ENCODE data around the gene SNAP47. TPM values are rescaled to one million over a fixed set of nuclear protein-coding genes. Genes with fewer than 3 reads are reported as not detected.

SNAP47 gene
- total RNA-seq, 4 donors from 2014 or later = 24.1 to 49.0 (median 38.4) TPM

GRCh38 chr1:227754958-227755357 lies 19.7 kb downstream of the SNAP47 start:
- Histone ChIP-seq H3K4me1 (peaks cover 13 to 37% (median 17%) of the 10 kb centered on the region in 4 donors), H3K4me3 (no peak overlapping the region), H3K27ac (peak overlapping the region; percentile 27 to 78 (median 47)), H3K9me3 (no peaks in the 10 kb centered on the region), H3K27me3 (no peaks in the 10 kb centered on the region), H3K36me3 (no peaks in the 10 kb centered on the region)
- no peak for DNase-seq
- intact Hi-C loops (cut with DNase I; ENCODE audit: low total_unique reads) = no loop called here
- 86 to 91% methylated on average over 4 of the region's 4 CpGs for WGBS, 2 donors (ENCODE audit: low coverage in 1 of 2)
- in situ Hi-C loops (cut with MboI; ENCODE audit: low pct_ligation_motif_present in 1 of 4, low pct_unique_long_range_greater_than_20kb in 1 of 4, low sequenced_read_pairs in 3 of 4) = loop anchor here in 1 of 4 donors (25.0 kb wide), 1 partner anchor 182 kb away; the partner anchor contains the start of gene WNT9A
- no peak for TF ChIP-seq CTCF (IDR thresholded peaks at IDR 0.05)
- TF ChIP-seq POLR2AphosphoS5 (IDR thresholded peaks at IDR 0.05) = no peak
- TF ChIP-seq POLR2A (IDR thresholded peaks at IDR 0.05) = no peak
- no peak for TF ChIP-seq EP300 (IDR thresholded peaks at IDR 0.05; ENCODE audit: low read depth)

GRCh38 chr1:227756172-227756959 lies 21.1 kb downstream of the SNAP47 start:
- Histone ChIP-seq H3K27ac (peak overlapping the region in 2 of 4 donors; percentile 18 to 81), H3K4me1 (peaks cover 13 to 37% (median 19%) of the 10 kb centered on the region in 4 donors), H3K4me3 (no peak overlapping the region), H3K9me3 (no peaks in the 10 kb centered on the region), H3K36me3 (no peaks in the 10 kb centered on the region), H3K27me3 (no peaks in the 10 kb centered on the region)
- intact Hi-C loops (cut with DNase I; ENCODE audit: low total_unique reads) = no loop called here
- WGBS, 2 donors (ENCODE audit: low coverage in 1 of 2) = 69 to 71% methylated on average over 3 to 12 of the region's 13 CpGs
- peak; percentile 33 for DNase-seq
- TF ChIP-seq POLR2AphosphoS5 (IDR thresholded peaks at IDR 0.05) = peak in 1 of 3 donors; percentile 17
- no peak for TF ChIP-seq POLR2A (IDR thresholded peaks at IDR 0.05)
- in situ Hi-C loops (cut with MboI; ENCODE audit: low pct_ligation_motif_present in 1 of 4, low pct_unique_long_range_greater_than_20kb in 1 of 4, low sequenced_read_pairs in 3 of 4) = loop anchor here in 1 of 4 donors (25.0 kb wide), 1 partner anchor 181 kb away; the partner anchor contains the start of gene WNT9A

GRCh38 chr1:227757781-227758180 lies 22.5 kb downstream of the SNAP47 start:
- intact Hi-C loops (cut with DNase I; ENCODE audit: low total_unique reads) (no loop called here), in situ Hi-C loops (cut with MboI; ENCODE audit: low pct_ligation_motif_present in 1 of 4, low pct_unique_long_range_greater_than_20kb in 1 of 4, low sequenced_read_pairs in 3 of 4) (loop anchor here in 1 of 4 donors (25.0 kb wide), 1 partner anchor 180 kb away; the partner anchor contains the start of gene WNT9A)
- Histone ChIP-seq H3K27ac (peak overlapping the region in 2 of 4 donors; percentile 70 to 81), H3K27me3 (no peaks in the 10 kb centered on the region), H3K36me3 (no peaks in the 10 kb centered on the region), H3K9me3 (no peaks in the 10 kb centered on the region), H3K4me1 (peaks cover 21 to 42% (median 28%) of the 10 kb centered on the region in 4 donors), H3K4me3 (no peak overlapping the region)
- WGBS, 2 donors (ENCODE audit: low coverage in 1 of 2) = 76% methylated on average over 2 of the region's 2 CpGs; no CpG with 5 or more reads in 1 of the 2 donors
- no peak for DNase-seq
- no peak for TF ChIP-seq CTCF (IDR thresholded peaks at IDR 0.05)
- no peak for TF ChIP-seq EP300 (IDR thresholded peaks at IDR 0.05; ENCODE audit: low read depth)
- TF ChIP-seq POLR2A (IDR thresholded peaks at IDR 0.05) = no peak
- TF ChIP-seq POLR2AphosphoS5 (IDR thresholded peaks at IDR 0.05) = no peak

GRCh38 chr1:227758366-227758765 lies 23.1 kb downstream of the SNAP47 start:
- no peak for DNase-seq
- H3K36me3 ChIP-seq = no peaks in the 10 kb centered on the region
- H3K4me3 ChIP-seq = no peak overlapping the region
- no peak for TF ChIP-seq POLR2AphosphoS5 (IDR thresholded peaks at IDR 0.05)
- no peak for TF ChIP-seq POLR2A (IDR thresholded peaks at IDR 0.05)
- TF ChIP-seq CTCF (IDR thresholded peaks at IDR 0.05) = no peak
- no peak for TF ChIP-seq EP300 (IDR thresholded peaks at IDR 0.05; ENCODE audit: low read depth)
- H3K4me1 ChIP-seq = peaks cover 23 to 42% (median 33%) of the 10 kb centered on the region in 4 donors
- peak overlapping the region in 3 of 4 donors; percentile 70 to 81 (median 75) for H3K27ac ChIP-seq
- no peaks in the 10 kb centered on the region for H3K9me3 ChIP-seq
- no peaks in the 10 kb centered on the region for H3K27me3 ChIP-seq
- intact Hi-C loops (cut with DNase I; ENCODE audit: low total_unique reads) = no loop called here
- WGBS, 2 donors (ENCODE audit: low coverage in 1 of 2) = 83 to 85% methylated on average over 2 to 6 of the region's 6 CpGs
- in situ Hi-C loops (cut with MboI; ENCODE audit: low pct_ligation_motif_present in 1 of 4, low pct_unique_long_range_greater_than_20kb in 1 of 4, low sequenced_read_pairs in 3 of 4) = loop anchor here in 1 of 4 donors (25.0 kb wide), 1 partner anchor 179 kb away; the partner anchor contains the start of gene WNT9A
